Suppressor macrophage treated with lipopolysaccharide for 1 hour (primary cell): ENCODE results near the gene ZNF148.

Experiments used
- DNase-seq, 3 donors: peaks; one replicate each; pipeline ENCODE4 v3.0.0-alpha.2; 2020 to 2022

Gene ZNF148

GRCh38 chr3:125186261-125186787 is 188.8 kb downstream of the ZNF148 start:
- DNase-seq, result no peak

- no peak for DNase-seq
Measured at GRCh38 chr3:125185805-125186204, 189.3 kb downstream of the ZNF148 start.

- no peak for DNase-seq
Measured at GRCh38 chr3:125179884-125180240, 195.3 kb downstream of the ZNF148 start.

- peak in 1 of 3 donors; percentile 16 for DNase-seq
Measured at GRCh38 chr3:125179143-125179883, 195.8 kb downstream of the ZNF148 start.

GRCh38 chr3:125177746-125178145 is 197.4 kb downstream of the ZNF148 start:
- DNase-seq, result no peak
